GM18520 (cell line): ENCODE data around the gene TMEM63A.
A peak's percentile ranks its signal among the peaks of the same experiment; 100 is the strongest.

ENCODE experiments used
- ATAC-seq: cut with Tn5 transposase; IDR thresholded peaks from one replicate; pipeline ENCODE4 v1.9.1; 2021; ENCODE audit not compliant: unreplicated experiment

The TMEM63A gene

DNA sequence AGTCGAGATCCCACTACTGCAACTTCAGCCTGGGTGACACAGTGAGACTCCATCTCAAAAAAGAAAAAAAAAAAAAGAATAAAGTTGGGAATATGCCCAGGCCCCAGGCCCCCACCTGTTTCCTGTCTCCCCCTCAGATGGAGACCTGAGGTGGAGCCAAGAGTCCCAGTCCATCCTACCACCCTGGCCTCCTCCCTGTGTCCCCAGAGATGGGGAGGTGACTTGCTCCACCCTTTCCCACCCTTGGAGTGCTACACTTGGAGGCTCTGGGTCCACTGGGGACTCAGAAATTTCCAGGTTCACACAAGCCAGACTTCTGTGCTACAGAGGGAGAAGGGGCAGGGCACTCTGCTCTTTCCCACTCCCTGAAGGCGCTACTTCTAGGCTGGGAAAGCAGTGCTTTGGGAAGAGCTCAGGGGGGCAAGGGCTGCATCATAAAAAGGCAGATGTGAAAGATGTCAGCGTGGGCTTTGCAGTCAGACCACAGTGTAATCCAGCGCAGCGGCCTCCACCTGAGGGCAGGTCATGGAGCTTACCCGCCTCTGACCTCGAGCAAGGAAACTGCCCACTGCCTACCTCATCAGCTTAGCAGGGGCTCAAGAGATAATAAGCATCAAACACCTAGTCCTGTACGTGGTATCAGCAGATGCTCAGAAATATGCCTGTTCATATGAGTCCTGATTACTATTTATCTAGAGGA, 13.4 kb downstream of the TMEM63A start:
- ATAC-seq = no peak

DNA sequence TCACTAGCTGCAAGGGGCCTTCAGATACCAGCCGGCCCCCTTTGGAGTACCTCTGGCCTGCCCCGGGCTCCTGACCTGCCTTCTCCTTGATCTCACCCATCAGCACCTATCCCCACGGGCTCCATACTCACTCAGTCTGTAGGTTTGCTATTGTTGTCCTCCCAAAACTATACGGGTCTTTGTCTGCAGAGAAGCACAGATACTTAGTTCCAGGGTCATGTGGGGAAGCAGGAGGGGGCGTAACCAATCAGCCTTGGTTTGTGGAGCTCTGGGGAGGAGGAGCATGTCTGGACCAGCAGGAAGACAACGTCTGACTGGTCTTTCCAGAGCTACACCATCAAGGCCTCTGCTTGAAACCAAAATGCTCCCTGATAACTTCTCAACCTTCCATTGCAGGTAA, 15.2 kb downstream of the TMEM63A start:
- ATAC-seq = no peak

DNA sequence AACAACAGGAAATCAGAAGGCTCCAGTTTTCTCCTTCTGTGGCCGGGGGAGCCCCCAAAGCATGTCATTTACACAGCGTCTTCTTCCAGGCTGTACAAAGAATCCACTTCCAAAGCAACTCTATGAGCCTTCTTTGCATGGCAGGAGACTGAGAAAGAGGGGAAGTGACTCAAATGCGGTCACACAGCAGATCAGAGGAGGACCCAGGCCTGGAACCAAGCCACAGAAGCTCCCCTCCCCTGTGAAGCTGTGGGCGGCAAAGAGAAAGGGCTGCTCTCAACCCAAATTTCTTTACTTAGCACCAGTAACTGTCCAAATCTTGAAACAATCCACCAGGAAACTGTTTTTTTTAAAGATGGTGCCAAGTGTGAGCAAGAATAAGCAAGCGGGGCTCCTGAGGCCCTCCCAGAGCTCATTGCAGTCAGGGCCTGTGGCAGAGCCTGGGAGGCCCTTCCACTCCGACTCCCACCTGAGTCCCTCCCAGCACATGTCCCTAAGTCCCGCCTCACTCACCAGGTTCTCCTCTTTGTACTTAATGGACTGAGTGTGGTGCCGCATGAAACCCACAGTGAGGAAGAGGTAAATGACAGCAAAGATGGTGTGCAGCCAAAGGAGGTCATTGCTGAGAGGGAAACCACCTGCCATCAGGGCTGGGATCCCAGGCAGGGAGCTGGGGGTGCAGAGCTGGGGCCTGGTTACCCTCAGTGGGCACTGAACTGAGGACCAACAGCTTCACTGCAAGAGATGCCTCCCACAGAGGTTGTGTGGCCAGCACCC, 15.9 kb downstream of the TMEM63A start:
- ATAC-seq = no peak

DNA sequence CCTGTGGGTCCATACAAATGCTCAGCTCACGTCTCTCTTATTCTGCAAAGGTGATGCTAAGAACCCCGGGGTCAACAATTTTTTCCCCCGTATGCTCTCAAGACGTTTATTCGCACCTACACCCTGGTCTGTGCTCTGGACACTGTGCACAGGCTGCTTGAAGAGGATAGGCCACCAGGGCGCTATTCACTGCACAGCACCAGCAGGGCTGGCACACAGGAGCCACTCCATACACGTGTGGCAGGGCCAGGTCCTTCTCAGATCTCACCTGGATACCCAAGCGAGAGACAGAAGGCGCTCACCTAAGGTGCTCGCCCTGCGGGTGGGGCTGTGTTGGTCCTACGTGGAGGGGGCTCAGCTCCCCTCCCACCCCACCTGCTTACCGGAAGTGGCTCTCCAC, 16.7 kb downstream of the TMEM63A start:
- no peak for ATAC-seq

DNA sequence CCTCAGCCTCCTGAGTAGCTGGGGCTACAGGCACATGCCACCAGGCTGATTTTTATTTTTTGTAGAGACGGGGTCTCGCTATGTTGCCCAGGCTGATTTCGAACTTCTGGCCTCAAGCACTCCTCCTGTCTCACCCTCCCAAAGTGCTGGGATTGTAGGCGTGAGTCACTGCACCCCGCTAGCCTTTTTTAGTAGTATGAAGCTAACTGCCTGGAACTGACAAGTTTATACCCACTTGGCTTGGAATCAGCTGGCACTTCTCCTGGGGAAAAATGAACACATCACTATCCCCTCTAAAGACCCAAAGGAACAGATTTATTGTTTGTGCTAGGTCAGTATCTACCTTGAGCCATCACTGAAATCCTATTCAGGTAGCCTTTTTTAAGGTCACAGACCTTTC, 19.0 kb downstream of the TMEM63A start:
- ATAC-seq = no peak

DNA sequence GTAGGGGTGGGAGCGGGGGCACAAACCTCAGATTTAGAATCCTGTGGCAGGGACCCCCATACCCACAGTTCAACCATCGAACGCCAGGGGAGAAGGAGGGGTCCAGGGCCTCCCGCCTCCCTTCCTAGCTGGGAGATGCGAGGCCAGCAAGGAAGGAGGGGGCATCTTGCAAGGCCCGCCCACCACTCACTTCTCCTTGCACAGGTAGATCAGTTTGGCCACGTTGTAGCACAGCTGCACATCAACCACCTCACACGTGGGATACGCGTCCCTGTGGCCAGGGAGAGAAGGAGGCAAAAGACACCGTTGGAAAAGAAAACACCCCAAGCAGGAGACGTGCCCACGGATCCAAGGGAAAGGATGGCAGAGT, 19.6 kb downstream of the TMEM63A start:
- ATAC-seq = no peak

DNA sequence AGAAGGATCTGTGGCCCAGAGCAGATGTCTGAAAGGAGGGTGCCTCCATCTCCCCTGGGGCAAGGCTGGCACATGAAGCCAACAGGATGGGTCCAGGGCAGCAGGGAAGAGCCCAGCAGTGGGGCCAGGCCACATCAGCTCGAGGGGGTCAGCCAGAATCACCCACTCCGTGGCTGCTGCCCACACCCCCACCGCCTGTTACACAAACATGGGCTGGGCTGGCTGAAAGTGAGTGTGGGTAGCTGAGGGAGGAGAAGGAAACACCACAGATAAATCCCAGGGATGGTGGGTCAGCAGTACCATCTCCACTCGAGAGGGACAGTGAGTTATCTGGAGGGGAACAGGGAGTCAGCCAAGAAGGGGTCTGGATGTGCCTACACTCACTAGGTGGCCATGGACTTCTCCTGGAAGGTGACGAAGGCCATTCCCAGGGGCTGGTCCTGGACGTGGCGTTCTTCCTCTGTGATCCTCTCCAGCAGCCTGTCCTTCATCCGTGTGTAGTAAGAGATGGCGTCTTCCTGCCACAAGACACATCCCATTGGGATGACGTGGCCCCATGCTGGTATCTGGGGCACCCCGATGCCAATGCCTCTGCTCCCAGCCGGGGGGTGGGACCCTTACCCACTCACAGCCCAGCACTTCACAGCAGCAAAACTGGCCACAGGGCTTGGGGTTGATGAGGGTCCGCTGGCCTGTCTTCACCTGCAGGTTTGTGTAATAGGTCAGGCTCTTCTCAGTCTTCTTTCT, 20.2 kb downstream of the TMEM63A start:
- ATAC-seq = no peak

DNA sequence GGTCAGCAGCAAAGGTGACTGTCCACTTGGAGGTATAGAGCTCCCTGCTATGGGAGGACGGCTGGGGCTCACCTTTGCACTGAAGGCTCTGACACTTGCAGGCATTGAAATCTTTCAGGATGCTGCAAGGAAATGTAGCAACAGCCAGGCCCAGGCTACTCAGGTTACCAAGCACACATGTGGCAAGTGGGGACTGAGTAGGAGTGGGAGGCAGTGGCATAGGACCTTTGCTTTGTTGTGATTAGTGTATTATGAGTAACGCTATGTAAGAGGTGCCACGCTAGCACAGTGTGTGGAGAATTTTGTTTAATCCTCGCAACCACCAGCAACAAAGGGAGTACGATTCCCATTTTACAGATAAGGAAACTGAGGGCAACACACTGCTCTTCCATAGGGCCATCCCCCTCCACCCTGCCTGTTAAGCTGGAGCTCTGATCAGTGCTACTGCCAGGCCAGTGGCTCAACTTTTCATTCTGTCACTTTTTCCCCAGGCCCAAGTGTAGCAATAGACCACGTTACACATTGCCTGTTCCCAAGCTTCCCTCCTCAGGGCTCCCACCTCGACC, 21.2 kb downstream of the TMEM63A start:
- no peak for ATAC-seq

DNA sequence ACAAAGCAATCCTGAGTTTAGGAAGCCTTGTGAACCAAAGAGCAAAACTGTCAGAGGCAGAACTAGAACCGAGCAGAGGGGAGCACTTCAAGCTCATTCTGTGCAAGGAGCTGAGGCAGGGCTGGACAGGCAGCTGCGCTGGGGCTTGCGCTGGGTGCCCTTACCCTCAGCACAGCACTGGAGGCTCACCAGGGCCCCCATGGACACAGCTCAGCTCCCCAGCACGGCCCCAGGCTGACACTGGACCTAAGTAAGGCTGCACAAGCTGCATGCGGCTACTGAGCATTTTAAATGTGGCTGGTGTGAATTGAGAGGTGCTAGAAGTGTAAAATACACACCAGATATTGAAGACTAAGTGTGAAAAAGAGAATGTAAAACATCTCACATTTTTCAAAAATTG, 22.1 kb downstream of the TMEM63A start:
- no peak for ATAC-seq

DNA sequence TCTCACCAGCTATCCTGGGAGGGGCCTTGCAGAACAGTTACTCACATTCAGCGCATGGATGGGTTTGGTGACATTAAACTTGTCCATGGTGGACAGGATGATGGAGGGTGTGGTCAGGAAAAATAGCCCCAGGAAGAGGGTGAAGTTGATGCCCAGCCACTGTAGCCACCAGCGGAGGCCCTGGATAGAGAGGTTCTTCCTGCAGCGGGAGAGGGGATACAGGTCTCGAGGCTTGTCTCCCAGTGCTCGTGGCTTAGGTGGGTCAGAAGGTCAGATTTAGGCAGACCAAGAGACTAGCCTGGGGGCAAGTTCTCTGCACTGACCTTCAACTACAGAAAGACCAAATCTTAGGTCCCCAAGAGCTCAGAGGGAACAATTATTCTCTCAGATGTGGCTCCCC, 23.0 kb downstream of the TMEM63A start:
- ATAC-seq = no peak

DNA sequence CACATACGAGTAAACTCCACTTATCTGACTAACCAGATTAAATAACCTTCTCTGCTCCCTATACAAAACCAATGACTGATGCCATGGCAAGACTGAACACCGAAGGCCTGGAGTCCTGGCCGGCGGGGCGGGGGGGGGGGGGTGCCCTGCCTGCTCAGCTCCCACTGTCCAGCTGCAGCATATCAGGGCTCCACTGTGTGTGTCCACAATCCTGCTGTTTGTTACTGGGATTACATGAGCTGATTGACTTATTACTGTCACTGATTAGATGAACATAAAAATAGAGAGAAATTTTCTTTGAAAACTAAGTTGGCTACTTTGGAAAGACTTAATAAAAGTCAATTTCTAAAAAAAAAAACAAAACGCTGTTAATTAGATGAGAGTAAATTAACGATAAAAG, 24.9 kb downstream of the TMEM63A start:
- no peak for ATAC-seq

DNA sequence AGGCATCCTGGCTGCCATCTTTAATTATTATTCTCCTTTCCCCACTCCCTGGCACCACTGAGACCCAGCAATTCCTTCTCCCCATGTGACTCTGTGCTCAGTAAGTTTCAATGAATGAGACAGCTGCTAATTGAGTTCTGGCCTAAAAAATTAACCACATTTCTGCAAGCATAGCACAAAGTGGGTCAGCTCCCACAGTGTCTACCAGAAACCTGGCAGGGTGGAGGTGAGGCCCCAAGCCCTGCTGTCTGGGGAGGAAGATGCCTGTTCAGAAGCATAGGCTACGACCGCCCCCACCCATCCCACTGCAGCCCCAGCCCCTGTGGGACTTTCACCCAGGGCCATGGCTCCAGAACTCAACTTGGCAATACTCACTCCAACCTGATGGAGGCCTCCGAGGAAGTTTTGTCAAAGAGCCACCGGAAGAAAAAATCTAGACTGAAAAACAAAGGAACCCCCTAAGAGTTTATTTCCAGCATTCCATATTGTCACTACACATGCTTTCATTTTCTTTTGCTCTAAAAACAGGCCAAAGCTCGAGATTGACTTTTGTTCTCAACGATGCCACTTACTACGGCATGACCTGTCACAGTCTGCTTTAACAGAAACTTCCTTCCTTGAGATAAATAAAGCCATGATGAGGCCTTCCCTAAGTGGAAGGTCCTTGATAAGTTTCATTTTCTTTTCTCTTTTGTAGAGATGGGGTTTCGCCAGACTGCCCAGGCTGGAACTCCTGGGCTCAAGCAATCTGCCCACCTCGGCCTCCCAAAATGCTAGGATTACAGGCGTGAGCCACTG, 26.5 kb downstream of the TMEM63A start:
- ATAC-seq = no peak

DNA sequence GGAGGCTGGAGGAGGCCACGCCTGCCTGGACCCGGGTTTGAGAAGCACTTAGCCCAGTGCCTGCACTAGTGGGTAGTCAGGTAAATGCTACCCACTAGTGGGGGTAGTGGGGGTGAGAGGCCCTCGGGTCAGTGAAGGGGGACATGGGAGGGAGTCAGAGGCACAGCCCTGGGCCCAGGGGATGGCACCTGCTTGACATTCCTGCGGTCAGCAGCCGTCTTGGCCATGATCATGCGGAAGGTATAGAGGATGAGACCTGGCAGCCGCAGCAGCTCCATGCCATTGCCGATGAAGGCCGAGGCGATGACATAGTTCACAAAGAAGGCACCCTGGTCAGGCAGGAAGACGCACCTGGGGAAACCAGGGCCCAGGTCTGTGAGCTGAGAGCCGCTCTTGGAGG, 28.7 kb downstream of the TMEM63A start:
- ATAC-seq = no peak

DNA sequence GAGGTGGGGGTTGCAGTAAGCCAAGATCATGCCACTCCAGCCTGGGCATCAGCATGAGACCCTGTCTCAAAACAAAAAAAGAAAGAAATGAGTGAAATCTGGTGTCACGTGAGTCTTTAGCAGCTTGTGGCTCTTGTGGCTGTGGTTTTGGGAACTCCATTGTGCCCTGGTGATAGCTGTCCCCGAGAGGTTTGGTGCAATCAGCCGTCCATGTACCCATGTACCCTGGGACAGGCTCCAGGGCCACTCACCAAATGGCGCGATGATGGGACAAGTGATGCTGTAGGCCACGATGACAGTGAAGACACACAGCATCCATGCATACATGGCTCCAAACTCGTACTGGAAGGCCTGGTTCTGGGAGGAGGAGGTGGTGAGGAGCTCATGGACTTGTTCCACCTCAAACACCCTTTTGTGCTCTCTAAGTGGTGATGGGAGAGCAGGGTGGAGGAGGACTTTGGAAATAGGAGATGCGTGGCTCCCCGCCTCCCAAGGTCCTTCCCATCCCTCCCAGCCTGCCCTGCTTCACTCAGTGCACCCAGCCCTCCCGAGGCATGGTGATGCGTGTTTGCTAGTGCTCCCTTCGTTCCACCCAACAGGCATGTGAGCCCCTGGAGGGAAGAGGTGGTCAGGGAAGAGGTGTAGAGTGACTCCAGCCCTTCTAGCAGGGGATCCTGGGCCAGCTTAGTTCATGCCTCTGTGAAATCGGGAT, 29.6 kb downstream of the TMEM63A start:
- ATAC-seq = no peak

DNA sequence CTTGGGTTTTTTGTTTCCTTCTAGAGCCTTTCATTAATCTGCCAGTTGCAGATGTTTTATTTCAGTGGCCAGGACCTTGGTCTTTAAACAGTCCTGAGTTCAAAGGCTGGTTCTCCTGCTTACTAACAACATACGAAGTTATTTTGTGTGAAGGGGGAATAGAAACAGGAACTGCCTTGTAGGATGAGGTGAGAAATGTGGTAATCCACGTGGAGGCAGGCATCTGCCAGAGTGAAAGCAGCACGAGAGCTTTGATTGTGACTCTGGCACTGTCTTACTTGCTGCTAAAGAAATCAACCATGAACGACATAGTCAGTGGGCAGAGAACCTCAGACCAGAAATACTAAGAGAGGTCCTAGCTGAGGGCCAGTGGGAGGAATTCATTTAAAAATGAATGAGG, 30.4 kb downstream of the TMEM63A start:
- peak; percentile 59 for ATAC-seq

DNA sequence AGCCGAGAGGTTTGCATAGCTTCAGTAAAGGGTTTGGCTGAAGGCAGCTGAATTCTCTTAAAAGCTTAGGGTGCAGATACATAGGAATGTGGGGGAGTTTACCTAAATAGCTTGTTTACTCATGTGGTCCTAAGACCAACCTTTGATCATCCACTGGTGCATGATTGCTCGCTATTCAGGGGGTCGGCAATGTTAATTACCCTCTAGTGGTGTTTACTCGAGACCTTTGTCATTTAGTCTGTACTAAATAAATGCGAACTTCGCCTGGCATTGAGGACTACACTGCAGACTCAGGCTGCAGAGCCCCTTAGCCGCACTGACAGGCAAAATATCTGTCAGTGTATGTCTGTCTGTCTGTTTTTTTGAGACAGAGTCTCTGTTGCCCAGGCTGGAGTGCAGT, 31.8 kb downstream of the TMEM63A start:
- ATAC-seq = no peak

DNA sequence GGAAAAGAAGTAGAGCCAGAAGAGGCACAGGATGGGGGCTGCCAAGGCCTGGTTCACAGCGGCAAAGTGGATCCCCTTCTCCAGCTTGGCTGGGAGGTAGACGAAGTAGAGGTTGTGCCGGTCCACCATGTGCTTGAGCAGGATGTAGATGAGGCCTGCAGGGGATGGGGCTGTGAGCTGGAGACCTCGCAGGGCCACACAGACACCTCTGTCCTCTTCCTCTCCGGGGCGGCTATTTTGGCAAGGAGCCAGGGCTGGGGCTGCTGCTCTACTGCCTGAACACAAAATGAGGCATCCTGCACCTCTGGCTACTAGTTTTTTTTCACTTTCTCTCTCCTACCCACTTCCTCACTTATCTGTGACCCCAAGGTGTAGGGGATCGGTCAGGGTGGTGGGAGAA, 32.3 kb downstream of the TMEM63A start:
- no peak for ATAC-seq

DNA sequence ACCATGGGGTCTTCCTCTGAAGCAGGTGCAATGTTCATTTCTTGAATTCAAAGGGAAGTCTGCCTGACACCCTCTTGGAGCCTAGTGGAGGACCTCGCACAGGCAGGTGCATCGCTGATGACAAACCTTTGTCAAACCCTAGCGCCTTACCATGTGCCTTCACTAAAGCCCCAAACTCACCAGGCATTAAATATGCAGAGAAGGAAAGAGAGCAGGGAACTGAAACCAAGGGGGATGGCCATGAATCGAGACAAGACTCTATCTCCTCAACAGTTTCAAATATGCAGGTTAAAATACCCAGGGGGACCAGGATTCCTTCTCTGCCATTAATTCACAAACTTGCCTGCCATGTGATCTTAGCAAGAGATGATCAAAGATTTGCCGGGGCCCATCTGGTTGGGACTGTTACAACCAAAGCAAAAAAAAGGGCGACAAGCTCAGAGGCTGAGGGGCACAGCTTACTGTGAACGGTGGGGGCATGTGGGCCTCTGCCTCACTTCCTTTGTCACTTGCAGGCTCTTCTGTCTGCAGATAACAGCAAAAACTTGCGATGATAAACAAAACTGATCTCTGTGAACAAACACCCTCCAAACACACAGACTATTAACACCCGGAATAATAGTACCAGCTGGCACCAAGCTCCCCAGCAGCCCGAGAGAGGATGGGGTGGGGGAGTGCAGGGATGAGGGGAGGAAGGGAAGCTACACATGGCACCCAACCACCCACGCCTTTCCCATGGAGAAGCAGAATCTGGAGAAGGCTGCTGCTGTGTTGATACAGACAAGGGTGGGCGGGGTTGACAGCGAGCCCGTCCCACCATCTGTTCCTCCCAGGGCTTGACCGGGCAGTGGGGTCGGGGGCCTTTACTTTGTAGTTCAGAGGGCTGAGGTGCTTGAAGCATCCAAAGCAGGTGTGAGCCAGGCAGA, 33.9 kb downstream of the TMEM63A start:
- ATAC-seq = peak; percentile 47

DNA sequence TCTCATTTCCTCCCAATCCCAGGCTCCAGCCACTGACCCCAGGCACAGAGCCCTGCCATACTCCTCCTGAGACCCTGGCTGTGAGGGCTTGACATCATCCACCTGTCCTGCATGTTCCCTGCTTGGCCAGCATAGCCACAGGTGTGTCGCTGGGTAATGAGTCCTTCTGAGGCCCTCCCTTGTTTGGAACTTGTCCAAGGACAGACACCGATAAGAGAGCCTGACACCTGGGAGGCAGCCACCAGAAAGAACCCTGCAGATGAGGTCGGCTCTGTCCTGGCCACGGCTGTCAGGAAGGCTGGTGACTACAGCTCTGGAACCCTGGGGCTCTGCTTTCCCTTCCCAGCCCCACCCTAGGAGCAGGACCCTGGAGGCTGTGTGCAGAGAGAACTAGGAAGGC, 34.6 kb downstream of the TMEM63A start:
- no peak for ATAC-seq
